SK-N-SH (cell line): Measurements from ENCODE around the gene MED27.

Source experiments
- CTCF ChIP-seq: fragments of 200-600 bp; sonication (generic); IDR thresholded peaks from 2 replicates; pipeline ENCODE4 v1.6.1; 2017; ENCODE audit warnings: antibody characterized with exemption, mild to moderate bottlenecking, moderate library complexity
- EZH2phosphoT487 ChIP-seq: fragments of 200-600 bp; sonication (generic); IDR thresholded peaks from 2 replicates; pipeline ENCODE4 v1.6.1; 2017; ENCODE audit warnings: low read depth, mixed run types, mild to moderate bottlenecking, antibody characterized with exemption, moderate library complexity, borderline replicate concordance
- FOXJ3 ChIP-seq: sonication (generic); formaldehyde crosslinking; IDR thresholded peaks from 2 replicates; pipeline ENCODE4 v1.5.1; 2020; ENCODE audit warnings: mild to moderate bottlenecking, missing genetic modification reagents
- JUND ChIP-seq: IDR thresholded peaks from 2 replicates; pipeline ENCODE4 v1.4.0; 2012
- MEF2A ChIP-seq: IDR thresholded peaks from 2 replicates; pipeline ENCODE4 v1.4.0; 2012; ENCODE audit warnings: low read depth, borderline replicate concordance
- MXI1 ChIP-seq: IDR thresholded peaks from 2 replicates; pipeline ENCODE4 v1.6.1; 2012; ENCODE audit warnings: mild to moderate bottlenecking, low read depth, low read length, improper control_type of control experiment
- NFIC ChIP-seq: IDR thresholded peaks from 2 replicates; pipeline ENCODE4 v1.4.0; 2012; ENCODE audit warnings: borderline replicate concordance
- POLR2AphosphoS5 ChIP-seq: IDR thresholded peaks from 2 replicates; pipeline ENCODE4 v1.6.1; 2012; ENCODE audit warnings: low read depth, low read length
- RAD21 ChIP-seq: IDR thresholded peaks from 2 replicates; pipeline ENCODE4 v1.6.1; 2012; ENCODE audit warnings: mild to moderate bottlenecking, low read length
- RCOR1 ChIP-seq: fragments of 150-350 bp; IDR thresholded peaks from 2 replicates; pipeline ENCODE4 v1.6.1; 2017; ENCODE audit warnings: antibody characterized with exemption, low read length
- REST ChIP-seq: IDR thresholded peaks from 2 replicates; pipeline ENCODE4 v1.6.1; 2012; ENCODE audit warnings: mild to moderate bottlenecking, low read depth, low read length, moderate library complexity

GRCh38 chr9:132008855-132009812, 70.5 kb downstream of the MED27 start:
- TF ChIP-seq CTCF, result no peak
- TF ChIP-seq NFIC, result no peak
- TF ChIP-seq FOXJ3 (CRISPR knock-in tag), result no peak
- no peak for TF ChIP-seq POLR2AphosphoS5
- no peak for TF ChIP-seq RAD21
- no peak for TF ChIP-seq EZH2phosphoT487
- no peak for TF ChIP-seq RCOR1
- no peak for TF ChIP-seq MEF2A
- TF ChIP-seq REST, result no peak
- TF ChIP-seq JUND, result no peak
- TF ChIP-seq MXI1, result no peak
